CD4-positive, alpha-beta memory T cell (primary cell): Measurements from ENCODE around the gene COBL. TPM values are rescaled to one million over a fixed set of nuclear protein-coding genes. Genes with fewer than 3 reads are reported as not detected.

Experiments
- CTCF ChIA-PET: fragments of 350-600 bp; sonication (Branson Sonifier 250); formaldehyde crosslinking; loops from one replicate; lab custom pipeline; 2021; ENCODE audit warnings: inconsistent platforms; ENCODE audit not compliant: partially characterized antibody; lab: Charles Lee
- POLR2A ChIA-PET: fragments of 350-600 bp; sonication (Branson Sonifier 250); formaldehyde crosslinking; loops from one replicate; lab custom pipeline; 2021; ENCODE audit not compliant: partially characterized antibody; lab: Charles Lee
- DNase-seq, 5 donors: peaks; one replicate each; pipeline versions ENCODE4 v3.0.0 to v3.0.0-alpha.2; 2020 to 2022; ENCODE audit warnings: mixed read lengths in 1 of 5
- H3K27ac ChIP-seq: one replicate; pipeline ENCODE4 v1.7.0; 2013; ENCODE audit warnings: low read depth, low read length
- H3K27me3 ChIP-seq: 2 replicates; pipeline ENCODE4 v1.7.0; 2013; ENCODE audit warnings: mild to moderate bottlenecking, low read length, moderate library complexity; ENCODE audit not compliant: insufficient read depth
- H3K36me3 ChIP-seq: 2 replicates; pipeline ENCODE4 v1.7.0; 2013; ENCODE audit warnings: mild to moderate bottlenecking, low read length, moderate library complexity; ENCODE audit not compliant: insufficient read depth
- H3K4me1 ChIP-seq: 2 replicates; pipeline ENCODE4 v1.7.0; 2013; ENCODE audit warnings: mild to moderate bottlenecking, low read length, moderate library complexity; ENCODE audit not compliant: insufficient read depth
- H3K4me3 ChIP-seq, 2 donors: one replicate each; pipeline ENCODE4 v1.7.0; 2013; ENCODE audit warnings: low read length in 2 of 2, mild to moderate bottlenecking in 1 of 2
- H3K9me3 ChIP-seq, 2 donors: one replicate each; pipeline ENCODE4 v1.7.0; 2013; ENCODE audit warnings: low read length in 2 of 2, control low read depth in 1 of 2; ENCODE audit not compliant: control insufficient read depth in 1 of 2
- H3K27ac Mint-ChIP-seq, 7 donors: one replicate each; pipeline ENCODE4 v1.8.0; 2020 to 2021; ENCODE audit warnings: mixed read lengths in 7 of 7, mild to moderate bottlenecking in 6 of 7, inconsistent platforms in 3 of 7, moderate library complexity in 3 of 7
- H3K27me3 Mint-ChIP-seq, 2 donors: one replicate each; pipeline ENCODE4 v1.8.0; 2020 to 2021; ENCODE audit warnings: mixed read lengths in 2 of 2
- H3K36me3 Mint-ChIP-seq, 2 donors: one replicate each; pipeline ENCODE4 v1.8.0; 2020 to 2021; ENCODE audit warnings: mixed read lengths in 2 of 2, inconsistent platforms in 1 of 2, mild to moderate bottlenecking in 1 of 2
- H3K4me1 Mint-ChIP-seq, 4 donors: one replicate each; pipeline ENCODE4 v1.8.0; 2020 to 2021; ENCODE audit warnings: mixed read lengths in 4 of 4, mild to moderate bottlenecking in 1 of 4
- H3K4me3 Mint-ChIP-seq, 8 donors: one replicate each; pipeline ENCODE4 v1.8.0; 2020 to 2021; ENCODE audit warnings: mixed read lengths in 8 of 8, mild to moderate bottlenecking in 7 of 8, moderate library complexity in 6 of 8, inconsistent platforms in 3 of 8
- H3K9me3 Mint-ChIP-seq, 8 donors: one replicate each; pipeline ENCODE4 v1.8.0; 2020 to 2021; ENCODE audit warnings: mixed read lengths in 8 of 8, mild to moderate bottlenecking in 5 of 8, inconsistent platforms in 3 of 8, moderate library complexity in 1 of 8
- intact Hi-C: fragments of 100-400 bp; cut with micrococcal nuclease; formaldehyde crosslinking; loops from one replicate; pipeline ENCODE4 v1.15.1; 2023
- polyA plus RNA-seq, 2 donors: library from polyadenylated mRNA; unstranded; fragments of 300-500 nt; fragmentation: Illumina TruSeq; gene quantifications; one replicate each; pipeline ENCODE4 v1.2.3, GENCODE V29; 2021
- total RNA-seq, 2 experiments: library from RNA; stranded (reverse); gene quantifications; one replicate each; pipeline ENCODE4 v1.2.3, GENCODE V29; 2021

COBL gene
- total and polyA plus RNA-seq, 4 experiments from 2014 or later = not detected

GRCh38 chr7:51242007-51242691 lies 74.5 kb downstream of the COBL start:
- no peak overlapping the region for H3K4me3 Mint-ChIP-seq
- Histone ChIP-seq H3K9me3 (no peaks in the 10 kb centered on the region), H3K27ac (no peak overlapping the region), H3K27me3 (no peaks in the 10 kb centered on the region), H3K4me3 (no peak overlapping the region), H3K36me3 (no peaks in the 10 kb centered on the region), H3K4me1 (no peaks in the 10 kb centered on the region)
- H3K27ac Mint-ChIP-seq = no peak overlapping the region
- no peaks in the 10 kb centered on the region for H3K4me1 Mint-ChIP-seq
- CTCF ChIA-PET = no interaction called here
- DNase-seq = no peak
- POLR2A ChIA-PET = no interaction called here
- no peaks in the 10 kb centered on the region for H3K9me3 Mint-ChIP-seq
- intact Hi-C loops = no loop called here
- no peaks in the 10 kb centered on the region for H3K36me3 Mint-ChIP-seq
- peaks cover 1 to 13% of the 10 kb centered on the region in 2 donors for H3K27me3 Mint-ChIP-seq

- Histone ChIP-seq H3K9me3 (no peaks in the 10 kb centered on the region), H3K27ac (no peak overlapping the region), H3K36me3 (no peaks in the 10 kb centered on the region), H3K4me3 (no peak overlapping the region), H3K4me1 (no peaks in the 10 kb centered on the region), H3K27me3 (no peaks in the 10 kb centered on the region)
- ChIA-PET CTCF (no interaction called here), POLR2A (no interaction called here)
- intact Hi-C loops = no loop called here
- no peak for DNase-seq
- Mint-ChIP-seq H3K4me1 (no peaks in the 10 kb centered on the region), H3K9me3 (no peaks in the 10 kb centered on the region), H3K27me3 (peaks cover 1 to 15% of the 10 kb centered on the region in 2 donors), H3K36me3 (no peaks in the 10 kb centered on the region), H3K27ac (no peak overlapping the region), H3K4me3 (no peak overlapping the region)
Observed at GRCh38 chr7:51240868-51241267, 75.7 kb downstream of the COBL start.

DNA sequence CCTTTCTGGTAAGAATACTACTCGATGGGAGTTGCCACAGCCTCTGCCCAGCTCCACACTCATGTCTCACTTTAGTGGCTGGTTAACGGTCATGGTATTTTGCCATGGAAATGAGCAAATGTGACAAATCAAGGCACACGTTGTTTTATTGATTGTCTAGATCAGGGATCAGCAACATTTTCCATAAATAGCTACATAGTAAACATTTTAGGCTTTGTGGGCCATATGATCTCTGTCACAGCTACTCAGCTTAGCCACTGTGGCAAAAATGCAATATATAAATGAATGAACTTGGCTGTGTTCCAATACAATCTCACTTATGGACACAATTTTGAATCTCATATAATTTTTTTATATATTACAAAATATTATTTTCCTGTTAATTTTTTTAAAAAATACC lies 76.9 kb downstream of the COBL start:
- no peaks in the 10 kb centered on the region for H3K9me3 Mint-ChIP-seq
- no peak overlapping the region for H3K4me3 Mint-ChIP-seq
- intact Hi-C loops = no loop called here
- Histone ChIP-seq H3K4me3 (no peak overlapping the region), H3K27me3 (no peaks in the 10 kb centered on the region), H3K9me3 (no peaks in the 10 kb centered on the region), H3K4me1 (no peaks in the 10 kb centered on the region), H3K27ac (no peak overlapping the region), H3K36me3 (no peaks in the 10 kb centered on the region)
- H3K4me1 Mint-ChIP-seq = no peaks in the 10 kb centered on the region
- H3K27ac Mint-ChIP-seq = no peak overlapping the region
- H3K27me3 Mint-ChIP-seq = peaks cover 3 to 9% of the 10 kb centered on the region in 2 donors
- ChIA-PET CTCF (no interaction called here), POLR2A (no interaction called here)
- H3K36me3 Mint-ChIP-seq = no peaks in the 10 kb centered on the region
- DNase-seq = no peak

DNA sequence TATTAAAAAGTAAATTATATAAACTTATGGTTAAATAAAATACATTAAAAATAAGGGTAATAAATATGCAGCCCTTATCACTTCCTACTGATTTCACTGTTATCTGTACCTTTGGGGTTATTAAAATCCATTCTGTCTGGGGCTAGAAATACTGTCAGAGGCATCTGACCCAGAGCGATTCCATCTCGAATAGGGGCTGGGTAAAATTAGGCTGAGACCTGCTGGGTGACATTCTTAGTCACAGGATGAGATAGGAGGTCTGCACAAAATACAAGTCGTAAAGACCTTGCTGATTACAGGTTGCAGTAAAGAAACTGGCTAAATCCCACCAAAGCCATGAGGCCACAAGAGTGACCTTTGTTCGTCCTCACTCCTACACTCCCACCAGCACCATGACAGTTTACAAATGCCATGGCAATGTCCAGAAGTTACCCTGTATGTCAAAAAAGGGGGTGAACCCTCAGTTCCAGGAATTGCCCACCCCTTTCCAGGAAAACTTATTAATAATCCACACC lies 77.6 kb downstream of the COBL start:
- Mint-ChIP-seq H3K9me3 (no peaks in the 10 kb centered on the region), H3K27ac (no peak overlapping the region), H3K4me1 (no peaks in the 10 kb centered on the region), H3K27me3 (peaks cover 3 to 5% of the 10 kb centered on the region in 2 donors), H3K4me3 (no peak overlapping the region), H3K36me3 (no peaks in the 10 kb centered on the region)
- no peaks in the 10 kb centered on the region for H3K36me3 ChIP-seq
- intact Hi-C loops = no loop called here
- no peaks in the 10 kb centered on the region for H3K4me1 ChIP-seq
- no peak for DNase-seq
- CTCF ChIA-PET = no interaction called here
- no peaks in the 10 kb centered on the region for H3K9me3 ChIP-seq
- POLR2A ChIA-PET = no interaction called here
- H3K4me3 ChIP-seq = no peak overlapping the region
- H3K27ac ChIP-seq = no peak overlapping the region
- no peaks in the 10 kb centered on the region for H3K27me3 ChIP-seq

DNA sequence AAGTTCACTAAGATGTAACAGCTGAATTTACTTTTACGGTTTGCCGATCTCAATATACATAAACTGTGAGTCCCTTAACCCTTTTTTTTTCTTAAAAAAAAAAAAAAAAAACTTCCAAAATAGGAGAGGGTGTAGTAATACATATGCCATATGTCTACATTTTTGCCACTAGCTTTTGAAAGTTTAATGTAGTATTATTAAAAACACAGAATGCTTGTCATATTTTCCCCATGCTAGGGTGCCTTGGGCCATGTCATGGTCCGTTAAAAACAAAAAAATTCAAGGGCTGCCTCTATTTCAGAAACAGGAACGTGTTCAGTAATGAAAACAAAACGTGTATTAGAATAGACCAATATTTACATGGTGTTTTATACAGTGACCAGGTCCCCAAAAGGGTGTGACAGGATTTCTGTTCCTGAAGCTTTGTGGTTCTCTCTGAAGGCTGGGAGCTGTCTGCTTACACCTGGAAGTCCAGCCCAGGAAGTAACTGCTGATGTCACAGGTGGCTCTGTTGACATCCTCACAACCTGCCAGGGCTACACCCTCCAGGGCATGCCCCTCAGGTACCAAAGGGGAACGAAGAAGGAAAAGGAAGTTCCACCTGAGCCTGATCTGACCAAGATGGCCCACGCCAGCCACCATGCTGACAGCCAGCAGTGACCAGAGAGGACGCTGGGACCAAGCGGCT lies 79.0 kb downstream of the COBL start:
- Mint-ChIP-seq H3K9me3 (no peaks in the 10 kb centered on the region), H3K27ac (no peak overlapping the region), H3K36me3 (no peaks in the 10 kb centered on the region), H3K4me1 (no peaks in the 10 kb centered on the region), H3K27me3 (peaks cover 2 to 4% of the 10 kb centered on the region in 2 donors), H3K4me3 (no peak overlapping the region)
- ChIA-PET POLR2A (no interaction called here), CTCF (no interaction called here)
- H3K4me3 ChIP-seq = no peak overlapping the region
- no peak for DNase-seq
- H3K4me1 ChIP-seq = no peaks in the 10 kb centered on the region
- H3K27me3 ChIP-seq = no peaks in the 10 kb centered on the region
- no peak overlapping the region for H3K27ac ChIP-seq
- intact Hi-C loops = no loop called here
- H3K9me3 ChIP-seq = no peaks in the 10 kb centered on the region
- H3K36me3 ChIP-seq = no peaks in the 10 kb centered on the region

DNA sequence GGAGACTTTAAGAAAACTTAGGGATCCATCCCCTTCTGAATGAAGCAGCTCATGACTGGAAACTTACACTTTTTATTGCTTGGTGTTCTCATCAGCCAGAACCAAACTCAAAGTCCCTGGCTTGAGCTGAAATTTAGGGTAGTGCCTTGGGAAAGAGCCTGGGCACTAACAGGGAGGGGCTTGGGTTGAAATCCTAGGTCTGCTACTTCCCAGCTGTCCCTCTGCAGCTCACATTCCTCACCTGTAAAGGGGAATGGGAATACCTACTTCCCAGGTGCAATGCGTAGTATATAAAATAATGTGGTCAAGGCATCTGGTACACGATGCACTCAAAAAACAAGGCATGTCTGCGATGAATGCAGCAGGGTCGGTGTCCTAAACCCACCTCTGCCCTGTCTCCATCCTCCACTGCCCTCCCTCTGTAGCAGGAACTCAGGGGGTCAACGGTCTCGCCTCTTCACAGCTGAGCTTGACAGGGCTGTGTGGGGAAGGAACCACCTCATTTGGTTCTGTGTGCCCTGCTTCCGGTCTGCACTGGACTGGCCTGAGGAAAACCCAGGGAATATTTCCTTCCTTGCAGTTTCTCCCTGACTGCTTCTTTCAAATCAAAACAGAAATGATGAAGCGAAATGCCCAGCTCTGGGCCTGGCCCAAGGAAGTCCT lies 80.0 kb downstream of the COBL start:
- no peaks in the 10 kb centered on the region for H3K4me1 Mint-ChIP-seq
- POLR2A ChIA-PET = no interaction called here
- Histone ChIP-seq H3K4me1 (no peaks in the 10 kb centered on the region), H3K4me3 (no peak overlapping the region), H3K27me3 (no peaks in the 10 kb centered on the region), H3K27ac (no peak overlapping the region), H3K9me3 (no peaks in the 10 kb centered on the region), H3K36me3 (no peaks in the 10 kb centered on the region)
- no peaks in the 10 kb centered on the region for H3K9me3 Mint-ChIP-seq
- intact Hi-C loops = no loop called here
- DNase-seq = no peak
- no peaks in the 10 kb centered on the region for H3K36me3 Mint-ChIP-seq
- no peak overlapping the region for H3K27ac Mint-ChIP-seq
- no peak overlapping the region for H3K4me3 Mint-ChIP-seq
- peaks cover 2 to 4% of the 10 kb centered on the region in 2 donors for H3K27me3 Mint-ChIP-seq
- CTCF ChIA-PET = no interaction called here

DNA sequence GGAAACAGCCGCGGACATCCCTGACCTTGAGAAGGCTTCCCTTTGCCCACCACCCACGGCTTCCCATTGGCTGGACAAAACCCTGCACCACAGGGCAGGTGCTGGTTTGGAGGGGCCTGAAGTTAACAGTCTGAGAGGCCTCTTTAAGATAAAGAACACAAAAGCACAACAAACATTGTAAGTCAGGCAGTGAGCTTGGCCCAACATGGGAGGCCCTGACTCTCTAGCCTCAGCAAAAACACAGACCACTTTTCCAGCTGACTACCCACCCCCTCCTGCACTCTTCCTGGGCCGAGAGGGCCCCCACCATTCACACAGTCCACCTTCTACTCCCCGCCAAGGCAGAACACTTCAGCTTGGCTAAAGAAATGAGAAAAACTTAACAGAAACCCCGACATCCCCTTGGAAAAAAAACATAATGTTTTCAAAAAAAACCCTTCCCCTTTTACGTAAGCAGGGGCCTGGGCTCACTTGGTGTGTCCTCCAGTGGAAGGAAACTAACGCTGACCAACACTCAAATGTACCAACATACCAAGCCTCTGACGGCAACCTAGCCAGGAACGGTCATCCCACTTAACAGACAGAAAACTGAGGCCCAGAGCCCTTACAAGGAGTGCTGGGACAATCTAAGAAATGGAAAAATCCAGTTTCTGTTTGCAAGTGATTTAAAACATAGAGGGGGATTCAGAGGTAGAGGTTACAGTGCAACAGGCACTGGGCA lies 80.9 kb downstream of the COBL start:
- Mint-ChIP-seq H3K27ac (no peak overlapping the region), H3K36me3 (no peaks in the 10 kb centered on the region), H3K9me3 (no peaks in the 10 kb centered on the region), H3K4me3 (no peak overlapping the region), H3K4me1 (no peaks in the 10 kb centered on the region), H3K27me3 (peaks cover 2 to 4% of the 10 kb centered on the region in 2 donors)
- H3K4me1 ChIP-seq = no peaks in the 10 kb centered on the region
- ChIA-PET POLR2A (no interaction called here), CTCF (no interaction called here)
- H3K36me3 ChIP-seq = no peaks in the 10 kb centered on the region
- no peaks in the 10 kb centered on the region for H3K27me3 ChIP-seq
- DNase-seq = no peak
- no peaks in the 10 kb centered on the region for H3K9me3 ChIP-seq
- intact Hi-C loops = no loop called here
- no peak overlapping the region for H3K27ac ChIP-seq
- no peak overlapping the region for H3K4me3 ChIP-seq
